GM21360 (cell line): ENCODE results near the gene NEDD4L.

ENCODE experiments used
- ATAC-seq: cut with Tn5 transposase; IDR thresholded peaks from one replicate; pipeline ENCODE4 v1.9.1; 2021; ENCODE audit warnings: mild to moderate bottlenecking, moderate library complexity; ENCODE audit not compliant: unreplicated experiment

Gene NEDD4L

GRCh38 chr18:58114766-58115165, 70.7 kb downstream of the NEDD4L start:
- no peak for ATAC-seq

GRCh38 chr18:58116818-58117217, 72.8 kb downstream of the NEDD4L start:
- ATAC-seq = no peak

GRCh38 chr18:58117786-58118403, 73.9 kb downstream of the NEDD4L start:
- no peak for ATAC-seq

GRCh38 chr18:58118536-58118935, 74.5 kb downstream of the NEDD4L start:
- no peak for ATAC-seq

GRCh38 chr18:58119819-58120218, 75.8 kb downstream of the NEDD4L start:
- ATAC-seq = no peak

GRCh38 chr18:58124475-58124874, 80.4 kb downstream of the NEDD4L start:
- no peak for ATAC-seq

GRCh38 chr18:58125183-58125582, 81.2 kb downstream of the NEDD4L start:
- ATAC-seq = no peak

GRCh38 chr18:58125756-58126155, 81.7 kb downstream of the NEDD4L start:
- ATAC-seq = no peak

- no peak for ATAC-seq
These were observed 84.7 kb downstream of the NEDD4L start for GRCh38 chr18:58128381-58129374.

GRCh38 chr18:58132595-58133261, 88.7 kb downstream of the NEDD4L start:
- no peak for ATAC-seq

GRCh38 chr18:58135183-58135641, 91.2 kb downstream of the NEDD4L start:
- ATAC-seq = no peak

GRCh38 chr18:58135701-58136331, 91.8 kb downstream of the NEDD4L start:
- ATAC-seq = no peak

- ATAC-seq = no peak
These were observed 92.9 kb downstream of the NEDD4L start for GRCh38 chr18:58136879-58137278.

GRCh38 chr18:58139459-58140386, 95.7 kb downstream of the NEDD4L start:
- ATAC-seq = no peak

- no peak for ATAC-seq
These were observed 96.6 kb downstream of the NEDD4L start for GRCh38 chr18:58140387-58141325.

GRCh38 chr18:58143386-58143785, 99.4 kb downstream of the NEDD4L start:
- no peak for ATAC-seq

GRCh38 chr18:58144106-58144505, 100.1 kb downstream of the NEDD4L start:
- ATAC-seq = no peak

GRCh38 chr18:58144671-58145285, 100.8 kb downstream of the NEDD4L start:
- no peak for ATAC-seq
